Measurements from ENCODE around the gene PAQR5. TPM values are rescaled to one million over a fixed set of nuclear protein-coding genes. Genes with fewer than 3 reads are reported as not detected.

Gene PAQR5
- total RNA-seq, 1 experiment from 2014 or later = 9.4 TPM

- no peak for TF ChIP-seq PRDM15 (CRISPR knock-in tag; IDR thresholded peaks at IDR 0.05)
- no peak for TF ChIP-seq ZNF232 (CRISPR knock-in tag; IDR thresholded peaks at IDR 0.05)
- no peak for TF ChIP-seq HMGXB4 (CRISPR knock-in tag; IDR thresholded peaks at IDR 0.05)
- no peak for TF ChIP-seq MXD4 (CRISPR knock-in tag; IDR thresholded peaks at IDR 0.05; ENCODE audit: borderline replicate concordance)
- no peak for TF ChIP-seq ATF1 (CRISPR knock-in tag; IDR thresholded peaks at IDR 0.05)
- TF ChIP-seq ZNF121 (CRISPR knock-in tag; IDR thresholded peaks at IDR 0.05) = no peak
- TF ChIP-seq CTCF (IDR thresholded peaks at IDR 0.05) = no peak
- no peak for TF ChIP-seq ZNF512 (CRISPR knock-in tag; IDR thresholded peaks at IDR 0.05; ENCODE audit: borderline replicate concordance)
- no peak for TF ChIP-seq OVOL2 (CRISPR knock-in tag; IDR thresholded peaks at IDR 0.05; ENCODE audit: borderline replicate concordance)
- no peak for TF ChIP-seq FOXP4 (CRISPR knock-in tag; IDR thresholded peaks at IDR 0.05)
- no peak for TF ChIP-seq ESRRA (CRISPR knock-in tag; IDR thresholded peaks at IDR 0.05; ENCODE audit: borderline replicate concordance)
- TF ChIP-seq SMAD3 (CRISPR knock-in tag; IDR thresholded peaks at IDR 0.05; ENCODE audit: borderline replicate concordance) = no peak
Measured at GRCh38 chr15:69443032-69443611, 144.4 kb downstream of the PAQR5 start (continued).

GRCh38 chr15:69444686-69445085 is 146.0 kb downstream of the PAQR5 start:
- ChIA-PET POLR2A (no interaction called here), CTCF (no interaction called here)
- Mint-ChIP-seq H3K4me1 (no peaks in the 10 kb centered on the region), H3K4me3 (no peak overlapping the region), H3K27me3 (ENCODE audit: low read depth) (no peaks in the 10 kb centered on the region), H3K36me3 (peaks cover 77% of the 10 kb centered on the region), H3K27ac (no peak overlapping the region), H3K9me3 (no peaks in the 10 kb centered on the region)
- DNase-seq (ENCODE audit: low spot score) = no peak
- ATAC-seq = no peak
- no peak for TF ChIP-seq HMGXB4 (CRISPR knock-in tag; IDR thresholded peaks at IDR 0.05)
- TF ChIP-seq SP1 (CRISPR knock-in tag; conservative IDR thresholded peaks at IDR 0.05) = no peak
- TF ChIP-seq MXD4 (CRISPR knock-in tag; IDR thresholded peaks at IDR 0.05; ENCODE audit: borderline replicate concordance) = no peak
- TF ChIP-seq AFF4 (CRISPR knock-in tag; IDR thresholded peaks at IDR 0.05; ENCODE audit: borderline replicate concordance) = no peak
- TF ChIP-seq ZNF317 (CRISPR knock-in tag; IDR thresholded peaks at IDR 0.05; ENCODE audit: borderline replicate concordance, low read depth) = no peak
- no peak for TF ChIP-seq CREB1 (CRISPR knock-in tag; IDR thresholded peaks at IDR 0.05)
- TF ChIP-seq NR2C2 (CRISPR knock-in tag; IDR thresholded peaks at IDR 0.05) = no peak
- TF ChIP-seq JUN (CRISPR knock-in tag; IDR thresholded peaks at IDR 0.05) = no peak
- no peak for TF ChIP-seq GTF2I (CRISPR knock-in tag; conservative IDR thresholded peaks at IDR 0.05)

Data from WTC11 (cell line).